ENCODE results near the gene OGFOD1. TPM values are rescaled to one million over a fixed set of nuclear protein-coding genes. Genes with fewer than 3 reads are reported as not detected.

The OGFOD1 gene
- 10 to 100 TPM; 92.8 to 98.3 TPM for total RNA-seq

GRCh38 chr16:56450986-56451752, at the start of gene OGFOD1, which contains the start of gene NUDT21:
TSS of gene OGFOD1 (plus strand) at chr16:56451554. CDS start at chr16:56451613, 59 bp downstream.
TSS of gene NUDT21 (minus strand) at chr16:56451332. CDS start at chr16:56451202, 130 bp downstream.
- ChIA-PET POLR2A (interaction anchor here (0.6 to 1.5 kb wide), 8 partner anchors 10 to 1679 kb away, joined by 3 to 4 read pairs (median 3); partner anchors contain the start of gene AMFR), CTCF (no interaction called here)

GRCh38 chr16:56405977-56406672, 45.2 kb upstream of the OGFOD1 start:
- CTCF ChIA-PET: no interaction called here
- POLR2A ChIA-PET: no interaction called here

GRCh38 chr16:56408379-56409098, 42.8 kb upstream of the OGFOD1 start:
- POLR2A ChIA-PET: no interaction called here
- CTCF ChIA-PET: interaction anchor here (0.6 kb wide), 1 partner anchor 34 kb away, joined by 4 read pairs; no protein-coding TSS in a partner anchor

- CTCF ChIA-PET: no interaction called here
- POLR2A ChIA-PET: no interaction called here
Measured at GRCh38 chr16:56409195-56409594, 42.2 kb upstream of the OGFOD1 start.

- ChIA-PET CTCF (no interaction called here), POLR2A (no interaction called here)
Measured at GRCh38 chr16:56411123-56411522, 40.2 kb upstream of the OGFOD1 start.

GRCh38 chr16:56411624-56412023, 39.7 kb upstream of the OGFOD1 start:
- ChIA-PET POLR2A (no interaction called here), CTCF (no interaction called here)

- CTCF ChIA-PET: no interaction called here
- POLR2A ChIA-PET: interaction anchor here (0.7 kb wide), 1 partner anchor 10 kb away, joined by 4 read pairs; no protein-coding TSS in a partner anchor
Measured at GRCh38 chr16:56413381-56413780, 38.0 kb upstream of the OGFOD1 start.

GRCh38 chr16:56414366-56414765, 37.0 kb upstream of the OGFOD1 start:
- ChIA-PET CTCF (interaction anchor here (0.7 kb wide), 1 partner anchor 96 kb away, joined by 3 read pairs; no protein-coding TSS in a partner anchor), POLR2A (no interaction called here)

- CTCF ChIA-PET: no interaction called here
- POLR2A ChIA-PET: no interaction called here
Measured at GRCh38 chr16:56415875-56416274, 35.5 kb upstream of the OGFOD1 start.

GRCh38 chr16:56417138-56417537, 34.2 kb upstream of the OGFOD1 start:
- CTCF ChIA-PET: no interaction called here
- POLR2A ChIA-PET: no interaction called here

GRCh38 chr16:56419740-56420548, 31.4 kb upstream of the OGFOD1 start:
- POLR2A ChIA-PET: no interaction called here
- CTCF ChIA-PET: no interaction called here

- CTCF ChIA-PET: interaction anchor here (0.5 kb wide), 1 partner anchor 282 kb away, joined by 3 read pairs; no protein-coding TSS in a partner anchor
- POLR2A ChIA-PET: no interaction called here
Measured at GRCh38 chr16:56420613-56421012, 30.7 kb upstream of the OGFOD1 start.

- ChIA-PET POLR2A (no interaction called here), CTCF (no interaction called here)
Measured at GRCh38 chr16:56421313-56421712, 30.0 kb upstream of the OGFOD1 start.

- CTCF ChIA-PET: no interaction called here
- POLR2A ChIA-PET: no interaction called here
Measured at GRCh38 chr16:56421976-56422669, 29.2 kb upstream of the OGFOD1 start.

- ChIA-PET POLR2A (no interaction called here), CTCF (no interaction called here)
Measured at GRCh38 chr16:56422896-56423441, 28.4 kb upstream of the OGFOD1 start.

GRCh38 chr16:56423584-56424403, 27.6 kb upstream of the OGFOD1 start:
- CTCF ChIA-PET: no interaction called here
- POLR2A ChIA-PET: no interaction called here

- ChIA-PET POLR2A (interaction anchor here (1.0 kb wide), 1 partner anchor 27 kb away, joined by 3 read pairs; the partner anchor contains the start of genes NUDT21 and OGFOD1), CTCF (no interaction called here)
Measured at GRCh38 chr16:56424404-56424764, 27.0 kb upstream of the OGFOD1 start.
